Urinary bladder (tissue), 4 donors: ENCODE results near the gene ANKFN1. TPM values are rescaled to one million over a fixed set of nuclear protein-coding genes. Genes with fewer than 3 reads are reported as not detected.

Experiments
- DNase-seq: peaks from one replicate; pipeline ENCODE4 v3.0.0-alpha.2; 2015; ENCODE audit errors: extremely low spot score
- H3K27ac ChIP-seq: one replicate; pipeline ENCODE4 v1.5.1; 2013; ENCODE audit warnings: low read depth, mild to moderate bottlenecking, moderate library complexity
- H3K36me3 ChIP-seq: one replicate; pipeline ENCODE4 v1.6.1; 2013; ENCODE audit warnings: mild to moderate bottlenecking, moderate library complexity; ENCODE audit not compliant: insufficient read depth
- H3K4me1 ChIP-seq: one replicate; pipeline ENCODE4 v1.6.1; 2013; ENCODE audit warnings: mild to moderate bottlenecking, moderate library complexity; ENCODE audit not compliant: insufficient read depth
- H3K4me3 ChIP-seq: one replicate; pipeline ENCODE4 v1.5.1; 2013; ENCODE audit warnings: low read depth, low read length
- WGBS: extraction: QIAGEN DNeasy Blood & Tissue Kit; methylation state at CpG from one replicate; pipeline ENCODE4 v1.1.7; 2013; 5-methylcytosine and 5-hydroxymethylcytosine counted together
- polyA plus RNA-seq: library from polyadenylated mRNA; stranded (reverse); fragments of 200-250 nt; gene quantifications from one replicate; pipeline ENCODE4 v1.2.3, GENCODE V29; 2013
- total RNA-seq: library from RNA; depleted of rRNA; stranded (reverse); fragments of >200 nt; gene quantifications from one replicate; pipeline ENCODE4 v1.2.3, GENCODE V29; 2014
- donor health status: healthy with polysubstance abuse.
- donor health status: healthy.

ANKFN1 gene
- total and polyA plus RNA-seq, 2 donors = 1.1 to 8.0 TPM

DNA sequence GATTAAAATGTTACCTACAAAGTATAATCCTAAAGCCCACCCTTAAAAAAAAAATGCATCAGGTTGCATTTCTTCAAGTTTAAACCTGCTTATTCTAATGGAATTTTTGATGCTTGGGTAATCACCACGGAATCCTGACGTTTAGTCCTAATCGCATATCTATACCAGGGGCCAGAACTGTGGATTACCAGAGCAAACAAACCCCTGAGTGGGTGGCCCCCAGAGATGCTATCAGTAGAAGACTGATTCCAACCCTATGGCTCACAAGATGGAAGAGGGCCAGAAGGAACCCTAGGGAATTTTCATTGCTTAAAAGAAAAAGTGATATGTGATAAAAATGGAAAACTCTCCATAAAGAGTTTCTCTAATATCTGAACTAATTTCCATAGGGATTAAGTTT lies 288.0 kb downstream of the ANKFN1 start:
- Histone ChIP-seq H3K4me3 (no peak overlapping the region), H3K36me3 (no peaks in the 10 kb centered on the region), H3K27ac (no peak overlapping the region), H3K4me1 (no peaks in the 10 kb centered on the region)
- WGBS = 20% methylated on average over 3 of the region's 3 CpGs
- DNase-seq = no peak

DNA sequence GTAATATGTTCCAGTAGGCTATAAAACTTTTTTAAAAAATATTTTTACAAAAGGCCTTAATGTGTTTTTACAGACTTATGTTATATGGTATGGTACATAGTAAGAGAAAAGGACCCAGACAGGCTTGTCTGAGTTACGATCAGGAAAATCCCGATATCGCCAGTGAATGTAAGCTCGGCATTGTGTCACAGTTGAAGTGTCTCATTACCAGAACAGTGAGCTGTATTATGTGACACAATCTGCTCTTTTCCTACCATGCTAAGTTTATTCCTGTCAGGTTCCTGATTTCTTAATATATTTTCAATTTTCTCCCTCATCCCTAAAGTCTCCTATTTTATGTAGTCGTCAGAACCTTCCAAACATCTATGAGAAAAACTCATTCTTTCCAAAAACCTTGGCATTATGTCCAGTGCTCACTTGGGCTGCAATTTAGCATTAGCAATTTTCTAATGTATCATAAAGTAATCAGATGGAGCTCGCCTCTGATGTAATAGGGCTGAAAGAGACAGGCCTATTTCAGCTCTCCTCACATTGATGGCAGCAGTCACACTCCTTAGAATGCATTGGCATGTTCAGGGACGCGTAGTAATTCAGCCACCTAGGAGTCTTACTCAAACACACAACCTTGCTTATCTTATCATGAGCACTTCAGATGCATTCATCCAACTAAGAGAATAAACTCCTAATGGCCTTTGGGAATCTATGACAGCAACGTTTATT lies 292.6 kb downstream of the ANKFN1 start:
- DNase-seq = no peak
- no peaks in the 10 kb centered on the region for H3K4me1 ChIP-seq
- no peak overlapping the region for H3K4me3 ChIP-seq
- no peaks in the 10 kb centered on the region for H3K36me3 ChIP-seq
- H3K27ac ChIP-seq = no peak overlapping the region
- 81% methylated on average over 9 of the region's 9 CpGs for WGBS

DNA sequence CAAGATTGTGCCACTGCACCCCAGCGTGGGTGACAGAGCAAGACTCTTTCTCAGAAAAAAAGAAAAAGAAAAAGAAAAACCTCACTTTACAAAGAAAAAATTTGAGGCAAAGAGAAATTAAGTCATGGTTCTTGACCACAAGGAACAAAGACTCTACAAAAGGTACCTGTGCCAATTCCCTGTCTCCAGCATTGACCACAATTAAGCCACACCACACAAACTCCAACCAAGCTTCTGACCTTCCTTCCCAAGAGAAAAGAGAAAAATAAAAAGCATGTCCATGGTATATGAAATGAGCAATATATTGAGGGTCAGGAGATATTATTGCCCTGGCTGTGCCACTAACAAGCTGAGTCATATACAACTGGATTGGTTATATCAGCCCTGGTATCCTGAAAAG lies 293.9 kb downstream of the ANKFN1 start:
- Histone ChIP-seq H3K4me3 (no peak overlapping the region), H3K27ac (no peak overlapping the region), H3K36me3 (no peaks in the 10 kb centered on the region), H3K4me1 (no peaks in the 10 kb centered on the region)
- WGBS = 100% methylated on average over 1 of the region's 1 CpG
- DNase-seq = no peak

DNA sequence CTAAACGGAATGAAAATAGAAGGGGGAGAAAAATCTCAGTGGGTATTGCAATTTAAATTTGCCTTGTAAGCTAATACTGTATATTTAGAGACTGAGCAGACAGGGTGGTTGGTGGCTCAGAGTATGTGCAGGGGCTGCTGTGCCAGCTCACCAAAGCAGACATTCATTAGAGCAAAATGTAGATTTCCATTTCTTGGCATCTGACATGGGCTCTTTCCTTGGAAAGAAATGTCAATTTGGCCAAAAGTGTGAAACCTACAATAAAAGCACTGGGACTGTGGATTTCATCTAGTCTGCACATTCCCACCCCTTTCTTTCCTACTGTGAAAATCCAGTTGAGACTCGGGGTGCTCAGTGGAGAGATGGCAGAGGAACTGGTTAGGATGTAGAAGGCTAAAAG lies 295.1 kb downstream of the ANKFN1 start:
- no peak overlapping the region for H3K4me3 ChIP-seq
- DNase-seq = no peak
- no peaks in the 10 kb centered on the region for H3K4me1 ChIP-seq
- 73% methylated on average over 2 of the region's 2 CpGs for WGBS
- no peak overlapping the region for H3K27ac ChIP-seq
- H3K36me3 ChIP-seq = no peaks in the 10 kb centered on the region

DNA sequence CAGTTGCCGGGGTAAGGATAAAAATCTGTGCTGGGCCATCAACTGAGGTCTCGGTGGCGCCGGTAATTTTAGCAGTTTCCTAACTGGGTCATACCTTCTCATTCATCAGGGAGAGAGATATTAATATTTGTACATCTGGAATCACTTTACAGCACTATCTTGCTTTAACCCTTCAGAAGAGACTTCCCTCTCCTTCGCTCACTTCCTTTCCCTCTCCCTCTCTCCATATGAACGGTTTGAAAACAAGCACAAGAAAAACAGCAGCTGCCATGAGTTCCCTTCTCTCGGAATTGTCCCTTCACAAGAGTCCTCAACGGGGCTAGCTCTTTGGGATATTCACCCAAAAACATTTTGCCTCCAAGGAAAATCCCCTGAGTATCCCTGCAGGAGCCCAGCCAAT lies 295.9 kb downstream of the ANKFN1 start:
- H3K27ac ChIP-seq = no peak overlapping the region
- no peak for DNase-seq
- 60% methylated on average over 8 of the region's 8 CpGs for whole genome bisulfite sequencing
- no peaks in the 10 kb centered on the region for H3K36me3 ChIP-seq
- H3K4me1 ChIP-seq = no peaks in the 10 kb centered on the region
- H3K4me3 ChIP-seq = no peak overlapping the region

DNA sequence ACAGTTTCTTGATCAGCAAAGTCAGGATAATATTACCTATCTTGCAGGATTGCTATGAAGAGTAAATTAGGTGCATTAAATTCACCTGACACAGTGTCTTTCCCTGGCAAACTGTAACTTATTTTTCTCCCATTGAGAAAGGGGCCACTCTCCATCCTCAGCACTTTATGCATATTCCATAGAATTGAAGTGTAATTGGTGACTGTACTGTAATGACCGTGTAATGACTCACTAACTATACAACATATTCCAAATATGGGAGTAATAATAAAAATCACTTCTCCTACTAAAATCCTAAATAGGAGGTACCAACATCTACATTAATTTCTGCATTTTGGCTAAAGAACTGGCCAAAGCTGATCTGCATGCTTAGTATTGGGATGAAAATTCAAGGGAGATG lies 298.4 kb downstream of the ANKFN1 start:
- DNase-seq = no peak
- WGBS = 66% methylated on average over 1 of the region's 1 CpG
- no peaks in the 10 kb centered on the region for H3K36me3 ChIP-seq
- H3K4me3 ChIP-seq = no peak overlapping the region
- no peak overlapping the region for H3K27ac ChIP-seq
- H3K4me1 ChIP-seq = no peaks in the 10 kb centered on the region

DNA sequence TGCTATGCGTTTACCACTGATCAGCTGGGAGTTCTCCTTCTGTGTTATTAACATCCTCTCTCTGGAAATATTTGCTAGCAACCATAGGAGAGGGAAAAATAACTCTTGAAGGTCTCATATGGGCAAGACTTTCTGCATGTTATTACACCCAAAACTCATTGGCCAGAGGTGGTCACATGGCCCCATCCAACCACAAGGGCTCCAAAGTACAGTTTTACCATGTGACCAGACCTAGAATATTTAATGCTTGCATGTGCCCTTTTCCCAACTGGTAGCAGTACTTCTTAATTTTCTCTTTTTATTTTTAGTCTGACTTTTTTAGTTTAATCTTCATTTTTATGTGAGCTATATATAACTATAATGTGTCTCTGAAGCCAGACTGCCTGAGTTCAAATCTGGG lies 299.2 kb downstream of the ANKFN1 start:
- no peak overlapping the region for H3K27ac ChIP-seq
- WGBS = 72% methylated on average over 1 of the region's 1 CpG

DNA sequence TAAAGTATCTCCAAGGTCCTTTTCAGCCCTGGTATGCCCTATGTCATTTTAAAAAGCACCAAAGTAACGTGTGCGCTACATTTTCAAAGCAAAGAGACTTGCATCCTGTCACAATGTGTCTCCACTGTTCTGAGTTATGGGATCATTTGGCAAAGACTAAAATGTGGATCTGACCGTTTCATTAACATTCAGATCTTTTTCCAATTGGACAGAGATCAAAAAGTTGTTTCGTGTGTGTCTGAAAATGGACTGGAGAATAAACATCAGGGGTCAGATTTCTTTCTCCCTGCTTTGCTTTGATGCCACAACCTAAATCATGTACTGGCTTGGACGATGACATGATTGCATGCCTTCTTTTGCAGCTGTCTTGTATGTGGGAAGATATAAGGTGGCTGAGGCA lies 304.2 kb downstream of the ANKFN1 start:
- no peak overlapping the region for H3K27ac ChIP-seq
- DNase-seq = no peak
- no peaks in the 10 kb centered on the region for H3K4me1 ChIP-seq
- 34% methylated on average over 5 of the region's 5 CpGs for WGBS
- no peak overlapping the region for H3K4me3 ChIP-seq
- no peaks in the 10 kb centered on the region for H3K36me3 ChIP-seq

More for the DNA sequence above, 299.2 kb downstream of the ANKFN1 start:
- no peaks in the 10 kb centered on the region for H3K36me3 ChIP-seq
- no peak for DNase-seq
- H3K4me3 ChIP-seq = no peak overlapping the region
- no peaks in the 10 kb centered on the region for H3K4me1 ChIP-seq

DNA sequence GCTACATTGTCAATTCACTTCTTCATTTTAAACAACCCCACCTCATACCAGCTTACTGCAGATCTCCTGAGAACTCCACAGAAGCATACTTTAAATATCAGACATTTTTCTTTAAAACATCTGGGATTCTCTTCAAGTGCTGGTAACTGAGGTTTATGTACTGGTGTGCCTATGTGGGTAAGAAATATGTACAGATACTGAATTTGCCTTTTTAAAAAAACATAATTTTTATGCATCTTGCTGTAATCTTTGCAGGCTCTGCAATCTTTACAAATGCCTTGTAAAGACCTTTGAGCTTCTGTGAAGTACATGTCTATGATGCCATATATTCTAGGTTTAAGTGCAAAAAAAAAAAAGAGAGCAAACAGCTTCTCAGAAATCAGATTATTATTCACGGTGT lies 312.6 kb downstream of the ANKFN1 start:
- peaks cover 1% of the 10 kb centered on the region for H3K4me1 ChIP-seq
- no peaks in the 10 kb centered on the region for H3K36me3 ChIP-seq
- 86% methylated on average over 1 of the region's 1 CpG for WGBS
- H3K27ac ChIP-seq = no peak overlapping the region
- no peak overlapping the region for H3K4me3 ChIP-seq
- DNase-seq = no peak

DNA sequence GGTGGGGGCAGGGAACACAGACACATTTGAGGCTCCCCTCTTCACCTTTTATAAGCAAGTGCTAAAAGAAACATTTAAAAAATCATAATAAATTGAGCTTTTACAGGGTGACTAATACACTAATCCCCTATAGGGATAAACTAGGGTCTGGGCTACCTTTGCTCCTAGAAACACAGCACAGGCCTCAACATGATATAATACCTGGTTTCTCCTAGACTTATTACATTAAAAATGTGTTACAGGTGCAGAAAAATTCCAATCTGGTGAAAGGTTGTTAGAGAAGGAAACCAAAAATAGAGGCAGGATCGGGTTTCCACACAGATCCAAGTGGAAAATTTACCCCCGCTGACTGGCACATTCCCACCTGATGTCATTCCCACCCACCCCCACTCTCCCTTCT lies 315.6 kb downstream of the ANKFN1 start:
- H3K27ac ChIP-seq = no peak overlapping the region
- H3K4me3 ChIP-seq = no peak overlapping the region
- DNase-seq = no peak
- H3K36me3 ChIP-seq = no peaks in the 10 kb centered on the region
- H3K4me1 ChIP-seq = peaks cover 1% of the 10 kb centered on the region
- WGBS = 76% methylated on average over 2 of the region's 2 CpGs

DNA sequence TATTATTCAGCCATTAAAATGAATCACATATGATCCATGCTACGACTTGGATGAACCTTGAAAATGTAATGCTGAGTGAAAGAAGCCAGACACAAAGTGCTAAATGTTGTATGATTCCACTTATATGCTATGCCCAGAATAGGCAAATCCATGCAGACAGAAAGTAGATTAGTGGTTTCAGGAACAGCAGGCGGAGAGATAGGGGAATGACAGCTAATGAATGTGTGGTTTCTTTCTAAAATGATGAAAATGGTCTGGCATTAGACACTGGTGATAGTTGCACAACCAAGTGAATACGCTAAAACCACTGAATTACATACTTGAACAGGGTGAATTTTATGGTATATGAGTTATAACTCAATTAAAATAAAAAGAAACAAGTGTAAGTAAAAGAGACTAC lies 318.4 kb downstream of the ANKFN1 start:
- DNase-seq = no peak
- H3K4me3 ChIP-seq = no peak overlapping the region
- 88% methylated on average over 3 of the region's 3 CpGs for WGBS
- H3K4me1 ChIP-seq = peaks cover 1% of the 10 kb centered on the region
- H3K27ac ChIP-seq = no peak overlapping the region
- no peaks in the 10 kb centered on the region for H3K36me3 ChIP-seq

DNA sequence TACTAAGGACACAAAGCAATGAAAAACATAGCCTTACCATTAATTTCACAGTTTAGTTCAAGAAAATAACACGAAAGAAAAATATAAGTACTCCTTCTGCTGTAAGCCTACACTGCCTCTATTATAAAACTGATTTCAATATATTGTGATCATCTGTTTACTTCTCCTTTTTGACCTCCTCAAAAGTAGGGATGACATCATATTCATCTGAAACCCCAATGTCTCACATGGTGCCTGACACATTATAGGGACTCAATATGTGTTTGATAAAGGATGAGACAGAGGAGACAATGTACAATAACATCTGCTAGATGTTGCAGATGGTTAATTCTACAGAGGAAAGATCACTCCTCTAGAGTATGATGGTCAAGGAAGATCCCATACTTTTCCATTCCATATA lies 321.8 kb downstream of the ANKFN1 start:
- 97% methylated on average over 1 of the region's 1 CpG for WGBS
- no peak overlapping the region for H3K27ac ChIP-seq
- no peak for DNase-seq

DNA sequence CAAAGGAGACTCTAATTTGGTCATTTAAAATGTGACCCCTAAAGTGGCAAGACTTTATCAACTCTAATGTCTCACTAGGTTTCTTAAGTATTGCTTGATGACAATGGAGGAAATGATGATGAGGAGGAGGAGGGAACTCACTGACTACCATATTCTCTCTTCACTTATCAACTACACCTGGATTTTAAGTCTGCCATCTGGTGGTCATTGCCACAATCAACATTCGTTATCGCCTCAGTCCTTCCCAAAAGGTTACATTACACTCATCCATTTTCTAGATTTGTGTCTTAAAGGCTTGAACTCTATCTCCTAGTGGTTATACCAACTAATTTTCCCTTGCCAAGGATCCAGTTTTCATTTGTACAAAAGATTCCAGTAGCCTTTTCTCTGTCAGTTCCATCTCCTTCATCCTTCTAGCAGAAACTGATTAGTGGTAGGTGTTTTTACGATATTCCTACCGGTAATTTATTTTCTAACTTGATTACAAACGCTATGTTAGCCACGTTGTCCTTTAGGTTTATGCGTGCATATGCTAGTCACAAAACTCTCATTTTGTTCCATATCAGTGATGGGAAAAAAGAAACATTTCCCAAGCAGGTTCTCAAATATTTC lies 325.7 kb downstream of the ANKFN1 start:
- H3K4me3 ChIP-seq = no peak overlapping the region
- WGBS = 78% methylated on average over 7 of the region's 7 CpGs
- no peaks in the 10 kb centered on the region for H3K4me1 ChIP-seq
- no peak overlapping the region for H3K27ac ChIP-seq
- DNase-seq = no peak
- no peaks in the 10 kb centered on the region for H3K36me3 ChIP-seq

More for the DNA sequence above, 321.8 kb downstream of the ANKFN1 start:
- Histone ChIP-seq H3K4me1 (no peaks in the 10 kb centered on the region), H3K36me3 (no peaks in the 10 kb centered on the region), H3K4me3 (no peak overlapping the region)

DNA sequence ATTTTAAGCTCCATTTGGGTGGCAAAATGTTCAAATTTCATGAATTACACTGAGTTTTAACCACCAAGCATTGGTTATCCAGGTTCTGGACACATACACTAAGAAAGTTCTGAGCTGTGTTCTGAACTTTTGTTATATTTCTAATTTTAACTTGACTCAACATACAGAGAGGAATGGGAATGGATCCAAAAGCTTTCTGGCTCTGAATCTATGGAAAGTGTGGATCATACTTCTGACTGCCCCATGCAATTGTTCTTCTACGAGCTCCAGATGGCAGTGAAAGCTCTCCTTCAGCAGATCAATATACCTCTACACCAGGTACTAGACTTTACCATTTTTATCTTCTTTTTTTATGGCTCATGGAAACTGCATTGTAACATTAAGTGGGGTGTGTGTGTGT lies 327.2 kb downstream of the ANKFN1 start:
- Histone ChIP-seq H3K36me3 (no peaks in the 10 kb centered on the region), H3K27ac (no peak overlapping the region), H3K4me3 (no peak overlapping the region), H3K4me1 (no peaks in the 10 kb centered on the region)
- WGBS = 60% methylated on average over 1 of the region's 1 CpG
- no peak for DNase-seq
